ENCODE results near the gene CARD11. TPM values are rescaled to one million over a fixed set of nuclear protein-coding genes. Genes with fewer than 3 reads are reported as not detected.

Gene CARD11
- total RNA-seq, 1 donor from 2014 or later: 3.2 TPM

DNA sequence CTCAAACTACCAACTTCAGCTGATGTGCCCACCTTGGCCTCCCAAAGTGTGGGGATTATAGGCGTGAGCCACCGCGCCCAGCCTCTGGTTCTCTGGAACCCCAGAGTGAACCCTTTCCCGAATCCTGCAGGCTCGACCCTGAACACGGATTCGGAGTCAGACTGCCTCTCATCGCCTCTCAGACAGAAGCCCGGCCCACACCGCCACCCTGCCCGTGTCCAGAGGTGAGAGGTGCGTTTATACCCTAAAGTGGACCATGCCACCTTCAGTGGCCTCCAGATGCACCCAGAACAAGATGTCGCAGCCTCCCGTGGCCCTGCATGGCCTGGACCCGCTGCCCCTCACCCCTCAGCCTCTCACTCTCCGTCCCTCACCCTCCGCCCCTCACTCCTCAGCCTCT is 134.6 kb downstream of the CARD11 start:
- no peak for DNase-seq (ENCODE audit: low read depth in 2 of 2)

- DNase-seq (ENCODE audit: low read depth in 2 of 2): no peak
Observed at GRCh38 chr7:2908103-2908683, 135.5 kb downstream of the CARD11 start.

DNA sequence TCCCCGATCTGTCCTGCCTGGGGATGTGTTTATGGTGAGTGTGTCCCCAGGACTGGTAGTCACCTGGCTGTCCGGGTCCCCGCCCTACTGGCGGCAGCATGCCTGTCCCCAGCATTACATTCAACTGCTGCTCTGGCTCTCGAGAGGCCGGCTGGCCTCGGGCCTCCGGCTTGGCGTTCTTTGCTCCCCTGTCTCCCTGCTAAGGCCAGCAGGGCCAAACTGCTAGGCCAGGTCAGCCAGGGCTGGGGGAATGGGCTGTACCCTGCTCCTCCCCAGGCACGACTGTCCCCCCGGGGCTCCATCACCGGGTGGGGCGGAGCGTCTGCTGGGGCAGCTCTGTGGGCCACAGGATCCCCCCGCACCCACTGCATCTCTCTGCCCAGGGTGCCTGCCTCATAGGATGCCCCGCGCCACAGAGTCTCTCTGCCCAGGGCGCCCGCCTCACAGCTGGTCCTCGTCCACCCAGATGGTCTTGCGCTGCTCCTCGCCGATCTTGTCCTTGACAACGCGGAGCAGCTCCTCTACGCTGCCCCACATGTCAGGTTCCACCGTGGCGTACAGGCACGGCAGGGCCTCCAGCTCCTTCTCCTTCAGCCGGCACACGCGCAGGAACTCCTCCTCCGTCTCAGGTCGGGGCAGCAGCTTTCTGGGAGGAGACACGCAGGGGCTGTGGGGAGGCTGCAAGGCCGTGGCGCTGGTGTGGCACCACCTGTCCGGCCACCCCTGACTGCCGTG is 137.3 kb downstream of the CARD11 start:
- DNase-seq (ENCODE audit: low read depth in 2 of 2): no peak

DNA sequence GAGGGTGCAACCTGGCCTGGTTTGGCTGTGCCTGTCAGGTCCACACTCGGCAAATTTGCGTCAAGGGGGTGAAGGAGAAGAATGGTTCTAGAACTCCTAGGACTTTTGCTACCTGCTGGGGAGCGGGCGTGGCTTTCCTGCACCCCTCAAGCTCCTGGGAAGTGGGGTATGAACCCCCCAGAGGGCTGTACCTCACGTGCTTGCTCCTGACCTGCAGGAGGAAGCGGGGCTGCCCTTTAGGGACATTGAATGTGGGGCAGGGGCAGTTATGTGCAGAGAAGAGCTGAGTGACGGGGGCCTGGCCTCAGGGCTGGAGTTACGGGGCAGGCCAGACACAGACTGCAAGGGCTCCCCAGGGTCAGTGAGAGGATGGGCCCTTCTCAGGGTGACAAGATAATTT is 138.2 kb downstream of the CARD11 start:
- DNase-seq (ENCODE audit: low read depth in 2 of 2): no peak

GRCh38 chr7:2905027-2905426 is 138.6 kb downstream of the CARD11 start:
- DNase-seq (ENCODE audit: low read depth in 2 of 2): no peak

DNA sequence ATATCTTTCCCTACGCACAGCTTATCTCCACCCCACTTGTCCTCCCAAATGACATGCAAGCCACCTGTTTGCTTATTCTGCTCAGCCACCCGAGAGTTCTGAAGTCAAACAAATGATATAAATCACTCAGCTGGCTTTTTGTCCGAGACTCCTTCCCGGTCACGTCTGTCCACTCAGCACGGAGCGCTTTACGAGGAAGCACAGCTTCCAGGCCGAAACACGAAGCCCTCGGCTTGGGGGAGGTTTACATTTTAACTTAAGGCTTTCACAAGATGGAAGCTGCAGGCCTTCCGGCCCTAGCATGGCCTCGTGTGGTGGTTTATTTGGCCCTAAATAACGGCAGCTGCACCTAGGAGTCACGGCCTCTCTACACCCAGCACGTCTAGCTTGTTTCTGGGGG is 139.5 kb downstream of the CARD11 start:
- DNase-seq (ENCODE audit: low read depth in 2 of 2): no peak

- no peak for DNase-seq (ENCODE audit: low read depth in 2 of 2)
Observed at GRCh38 chr7:2903682-2904162, 139.9 kb downstream of the CARD11 start.

DNA sequence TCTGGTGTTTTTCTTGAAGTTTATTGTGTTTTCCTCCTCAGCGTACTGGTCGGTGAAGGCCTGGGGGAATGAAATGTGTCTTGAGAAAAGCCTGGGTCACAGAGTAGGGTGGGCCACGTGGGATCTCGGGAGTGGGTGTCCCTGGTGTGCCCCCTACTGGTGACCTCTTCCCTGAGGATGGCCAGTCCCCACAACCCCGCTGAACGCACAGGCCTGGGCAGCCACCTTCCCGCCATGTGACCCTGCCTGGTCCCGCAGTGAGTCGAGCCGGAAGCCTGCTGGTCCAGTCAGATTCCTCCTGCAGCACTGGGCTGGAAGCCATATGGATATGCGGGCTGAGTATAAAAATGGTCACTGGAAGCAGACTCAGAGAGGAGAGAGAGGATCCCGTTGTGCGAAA is 146.6 kb downstream of the CARD11 start:
- DNase-seq (ENCODE audit: low read depth in 2 of 2): no peak

GRCh38 chr7:2896131-2896530 is 147.5 kb downstream of the CARD11 start:
- DNase-seq (ENCODE audit: low read depth in 2 of 2): no peak

DNA sequence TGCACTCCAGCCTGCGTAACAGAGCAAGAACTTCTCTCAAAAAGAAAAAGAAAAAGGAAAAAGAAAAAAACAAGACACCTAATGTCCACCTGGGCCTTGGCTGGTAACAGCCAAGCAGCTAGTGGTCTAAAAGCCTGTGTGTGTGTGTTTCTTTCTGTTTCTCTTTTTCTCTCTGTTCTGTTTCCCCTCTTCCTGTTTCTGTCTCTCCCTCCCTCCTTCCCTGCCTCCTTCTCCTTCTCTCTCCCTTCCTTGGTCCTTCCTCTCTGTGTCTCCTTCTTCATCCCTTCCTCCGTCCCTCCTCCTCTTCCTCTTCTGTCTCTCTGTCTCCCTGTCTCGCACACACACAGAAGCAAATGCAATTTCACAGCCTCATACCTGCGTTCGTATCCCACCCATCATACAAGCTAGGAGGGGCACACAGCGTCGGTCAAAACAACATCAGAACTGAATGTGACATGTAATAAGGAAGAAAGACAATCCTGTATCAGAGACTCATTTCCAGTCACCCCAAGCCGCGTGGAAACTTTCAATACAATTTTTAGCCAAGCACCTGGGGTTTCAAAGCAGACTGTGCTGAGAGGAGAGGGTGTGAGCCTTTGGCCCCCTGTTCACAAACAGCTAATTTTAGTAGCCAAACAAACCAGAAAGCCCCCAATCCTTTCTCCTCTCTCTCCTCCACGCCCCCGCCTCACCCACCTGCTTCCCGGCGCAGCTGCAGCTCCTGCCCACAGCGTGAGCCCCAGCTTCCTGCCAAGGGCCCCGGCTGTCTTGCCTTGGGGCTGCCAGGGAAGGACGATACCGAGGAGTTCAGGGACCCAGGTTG is 149.3 kb downstream of the CARD11 start:
- no peak for DNase-seq (ENCODE audit: low read depth in 2 of 2)

GRCh38 chr7:2893411-2893861 is 150.2 kb downstream of the CARD11 start:
- no peak for DNase-seq (ENCODE audit: low read depth in 2 of 2)

DNA sequence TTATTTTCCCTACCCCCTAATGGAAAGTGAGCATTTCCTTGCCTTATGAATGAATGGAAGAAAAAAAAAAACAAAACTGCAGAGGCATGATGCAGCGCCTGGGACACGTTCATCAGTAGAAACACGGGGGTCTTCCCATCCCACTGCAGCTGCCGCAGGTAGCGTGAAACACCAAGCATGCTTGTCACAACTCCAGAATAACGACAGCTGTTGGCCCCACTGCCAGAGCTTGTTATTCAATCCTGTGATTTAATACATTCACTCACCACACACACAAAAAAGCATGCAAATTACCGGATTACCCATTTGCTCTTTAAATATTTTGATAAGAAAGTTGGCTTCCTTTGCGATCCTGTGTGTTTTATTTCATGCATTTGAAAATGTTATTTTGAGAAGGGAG is 151.1 kb downstream of the CARD11 start:
- peak in 1 of 2 donors; percentile 11 for DNase-seq (ENCODE audit: low read depth in 2 of 2)

DNA sequence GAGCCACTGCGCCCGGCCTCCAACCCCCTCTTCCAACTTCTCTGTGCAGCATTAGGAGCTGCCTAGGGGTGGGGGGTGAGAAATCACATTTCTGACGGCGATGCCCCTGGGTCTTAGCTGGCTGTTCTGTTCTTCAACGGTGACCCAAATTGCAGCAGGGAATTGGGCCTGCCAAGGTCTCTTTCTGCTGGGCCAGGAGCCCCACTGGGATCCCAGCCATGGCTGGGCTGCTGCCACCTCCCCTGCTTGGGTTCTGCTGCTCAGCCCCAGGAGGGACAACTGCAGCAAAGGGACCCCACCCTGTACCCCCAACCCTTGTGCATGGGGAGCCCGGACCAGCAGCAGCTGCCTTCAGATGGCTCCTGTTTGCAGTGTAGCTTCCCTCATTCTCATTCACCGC is 155.9 kb downstream of the CARD11 start:
- no peak for DNase-seq (ENCODE audit: low read depth in 2 of 2)

DNA sequence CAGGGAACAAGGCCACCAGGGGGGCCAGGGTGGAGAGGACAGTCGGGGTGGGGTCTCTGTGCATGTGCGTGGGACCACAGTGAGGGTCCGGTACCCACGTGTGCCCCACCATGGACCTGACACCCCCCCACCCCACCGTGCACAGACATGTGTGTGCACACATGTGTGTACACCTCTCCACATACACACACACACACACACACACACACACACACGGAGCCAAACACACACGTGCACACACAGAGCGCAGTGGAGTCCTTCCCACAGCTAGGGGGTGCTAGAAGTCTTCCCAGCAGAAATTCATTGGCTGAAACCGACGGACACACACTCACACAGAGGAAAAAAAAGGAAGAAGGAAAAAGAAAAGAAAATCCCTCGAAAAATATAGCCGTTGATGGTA is 156.8 kb downstream of the CARD11 start:
- peak; percentile 66 to 85 for DNase-seq (ENCODE audit: low read depth in 2 of 2)

DNA sequence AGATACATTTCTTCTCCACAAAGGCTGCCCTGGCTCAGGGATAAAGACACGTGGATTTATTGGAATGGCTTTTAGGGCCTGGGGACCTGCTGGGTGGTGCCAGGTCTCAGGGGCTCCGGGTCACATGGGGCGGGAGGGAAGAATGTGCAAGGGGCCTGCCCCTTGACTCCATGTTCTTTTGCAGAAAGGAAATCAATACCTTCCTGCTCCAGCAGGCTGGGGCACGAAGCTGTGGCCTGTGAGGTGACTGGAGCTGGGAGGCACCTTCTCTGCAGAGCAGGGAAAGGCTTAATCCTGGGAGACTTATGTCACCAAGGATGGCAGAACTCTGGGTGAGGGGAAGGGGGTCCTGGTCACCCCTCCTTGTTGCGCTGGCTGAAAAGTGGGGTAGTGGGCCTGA is 157.3 kb downstream of the CARD11 start:
- no peak for DNase-seq (ENCODE audit: low read depth in 2 of 2)

GRCh38 chr7:2884161-2884560 is 159.5 kb downstream of the CARD11 start:
- DNase-seq (ENCODE audit: low read depth in 2 of 2): no peak

DNA sequence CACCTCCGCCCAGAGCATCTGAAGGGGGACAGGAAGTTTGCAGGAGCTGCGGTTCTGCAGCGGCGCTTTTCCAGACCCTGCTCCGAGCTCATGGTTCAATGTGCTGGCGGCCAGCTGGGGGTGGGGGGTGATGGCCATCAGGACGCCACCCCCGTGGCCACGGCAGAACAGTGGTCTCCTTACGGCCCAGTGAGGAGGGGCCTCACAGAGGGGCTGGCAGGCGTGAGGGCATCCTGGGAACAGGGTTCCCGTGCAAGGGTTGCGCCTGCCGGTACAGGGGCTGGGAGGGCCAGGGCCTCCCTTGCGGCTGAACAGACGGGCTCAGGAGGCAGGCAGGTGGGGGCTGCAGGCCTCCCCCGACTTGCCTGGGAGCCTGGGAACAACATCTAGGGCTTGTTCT is 160.6 kb downstream of the CARD11 start:
- no peak for DNase-seq (ENCODE audit: low read depth in 2 of 2)

DNA sequence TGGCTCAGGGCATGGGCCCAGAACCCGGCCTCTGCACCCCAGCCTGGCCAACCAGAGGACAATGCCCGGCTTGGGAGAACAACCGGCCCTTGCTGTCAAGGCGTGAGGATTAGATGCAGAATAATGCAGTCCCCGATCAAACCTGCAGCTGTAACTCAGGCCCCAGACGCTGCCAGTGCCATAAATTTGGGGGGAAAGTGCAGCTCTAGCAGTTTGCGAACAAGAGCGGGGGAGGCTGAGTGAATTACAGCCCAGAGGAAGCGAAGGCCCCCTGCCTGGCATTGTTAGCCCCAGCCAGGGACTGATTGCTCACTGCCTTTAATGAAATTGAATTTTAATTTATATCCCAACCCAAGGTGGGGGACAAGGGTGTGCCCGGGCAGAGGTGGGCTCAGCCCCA is 161.6 kb downstream of the CARD11 start:
- DNase-seq (ENCODE audit: low read depth in 2 of 2): no peak

DNA sequence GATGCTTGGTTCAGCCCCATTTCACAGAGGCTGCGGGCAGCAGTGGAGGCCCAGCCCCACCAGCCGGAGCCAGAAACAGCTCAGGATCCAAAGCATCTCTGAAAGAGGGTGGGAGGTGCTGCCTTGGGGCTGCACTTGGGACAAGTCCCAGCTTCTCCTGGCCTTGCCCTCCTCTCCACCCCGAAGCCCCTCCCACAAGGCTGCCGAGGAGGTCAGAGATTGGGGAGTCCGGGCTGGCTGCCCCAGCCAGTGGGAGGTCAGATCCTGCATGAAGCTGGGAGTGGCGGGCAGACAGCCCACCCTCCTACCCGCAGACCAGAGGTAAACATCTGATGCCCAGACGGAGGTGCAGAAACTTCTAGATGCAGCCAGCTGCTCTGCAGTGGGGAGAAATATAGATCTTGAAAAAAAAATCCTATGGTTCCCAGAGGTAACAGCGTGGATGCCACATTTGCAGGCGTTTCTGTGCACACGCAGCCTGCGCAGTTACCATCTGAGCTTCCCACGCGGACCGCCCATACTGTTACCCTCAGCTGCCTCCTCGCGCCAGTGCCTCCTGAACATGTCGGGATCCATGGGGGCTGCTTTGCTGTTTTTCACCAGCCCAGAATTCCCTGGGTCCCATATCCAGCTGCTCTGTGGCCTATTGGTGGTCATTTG is 162.7 kb downstream of the CARD11 start:
- no peak for DNase-seq (ENCODE audit: low read depth in 2 of 2)

GRCh38 chr7:2880051-2880450 is 163.6 kb downstream of the CARD11 start:
- no peak for DNase-seq (ENCODE audit: low read depth in 2 of 2)

GRCh38 chr7:2879354-2879753 is 164.3 kb downstream of the CARD11 start:
- DNase-seq (ENCODE audit: low read depth in 2 of 2): no peak

DNA sequence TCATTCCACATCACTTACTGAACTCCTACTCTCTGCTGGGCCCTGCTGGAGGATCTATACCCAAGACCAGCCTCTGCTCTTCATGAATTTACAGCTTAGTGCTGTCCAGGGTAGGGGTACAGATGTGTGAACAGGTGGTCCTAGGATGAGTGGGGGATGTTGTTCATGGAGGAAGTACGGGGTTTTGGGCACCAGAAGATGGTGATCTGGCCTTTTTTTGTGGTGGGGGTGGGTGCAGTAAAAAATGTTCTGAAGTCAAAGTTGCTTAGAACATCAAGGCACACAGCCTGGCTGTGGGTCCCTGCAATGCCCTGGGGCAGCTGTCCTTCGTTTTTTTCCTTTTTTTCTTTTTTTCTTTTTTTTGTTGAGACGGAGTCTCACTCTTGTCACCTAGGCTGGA is 165.4 kb downstream of the CARD11 start:
- DNase-seq (ENCODE audit: low read depth in 2 of 2): no peak

Measured in dermis microvascular lymphatic vessel endothelial cell (primary cell).